Neuronal stem cell (in vitro differentiated cells): ENCODE data around the gene DHX40.

ENCODE experiments used
- DNase-seq: peaks from one replicate; pipeline ENCODE4 v3.0.0-alpha.2; 2013; ENCODE audit warnings: low spot score
- H2AFZ ChIP-seq: one replicate; pipeline ENCODE4 v1.6.1; 2013; ENCODE audit warnings: mild to moderate bottlenecking, low read length, inconsistent platforms
- H2AK5ac ChIP-seq: 2 replicates; pipeline ENCODE4 v1.6.1; 2013; ENCODE audit warnings: low read depth, mild to moderate bottlenecking, inconsistent platforms, low read length, moderate library complexity, mixed read lengths
- H2BK120ac ChIP-seq: 2 replicates; pipeline ENCODE4 v1.6.1; 2013; ENCODE audit warnings: low read depth, mild to moderate bottlenecking, inconsistent platforms, low read length, moderate library complexity, mixed read lengths
- H2BK12ac ChIP-seq: one replicate; pipeline ENCODE4 v1.6.1; 2013; ENCODE audit warnings: low read length, inconsistent platforms
- H2BK15ac ChIP-seq: 2 replicates; pipeline ENCODE4 v1.6.1; 2013; ENCODE audit warnings: mild to moderate bottlenecking, low read length, inconsistent platforms, mixed read lengths
- H2BK5ac ChIP-seq: one replicate; pipeline ENCODE4 v1.6.1; 2013; ENCODE audit warnings: inconsistent platforms, mild to moderate bottlenecking, low read length, moderate library complexity
- H3K14ac ChIP-seq: one replicate; pipeline ENCODE4 v1.6.1; 2013; ENCODE audit warnings: low read length, inconsistent platforms
- H3K18ac ChIP-seq: 2 replicates; pipeline ENCODE4 v1.6.1; 2013; ENCODE audit warnings: low read length, inconsistent platforms
- H3K23ac ChIP-seq: 2 replicates; pipeline ENCODE4 v1.6.1; 2013; ENCODE audit warnings: low read depth, mild to moderate bottlenecking, mixed read lengths, low read length, inconsistent platforms; ENCODE audit not compliant: poor library complexity
- H3K27ac ChIP-seq: replicated peaks from 3 replicates; pipeline ENCODE4 v1.5.1; 2013; ENCODE audit warnings: low read length, inconsistent platforms
- H3K27me3 ChIP-seq, 3 experiments: 2 replicates each; pipeline ENCODE4 v1.6.1; 2013; ENCODE audit warnings: low read length in 3 of 3, mild to moderate bottlenecking in 2 of 3, inconsistent platforms in 1 of 3, low read depth in 1 of 3, mixed read lengths in 1 of 3, moderate library complexity in 1 of 3; ENCODE audit not compliant: control insufficient read depth in 3 of 3, insufficient read depth in 3 of 3
- H3K36me3 ChIP-seq, 2 donors: replicated peaks in 1 of 2; 2 replicates each; pipeline ENCODE4 v1.6.1; 2013; ENCODE audit warnings: low read length in 2 of 2; ENCODE audit not compliant: control insufficient read depth in 2 of 2, insufficient read depth in 2 of 2
- H3K4ac ChIP-seq: 2 replicates; pipeline ENCODE4 v1.6.1; 2013; ENCODE audit warnings: inconsistent platforms, mild to moderate bottlenecking, low read length, moderate library complexity
- H3K4me1 ChIP-seq, 2 donors: 1 replicate in 1 of 2; 2 replicates in 1 of 2; pipeline ENCODE4 v1.6.1; 2013; ENCODE audit warnings: low read length in 2 of 2, low read depth in 1 of 2; ENCODE audit not compliant: control insufficient read depth in 2 of 2, insufficient read depth in 1 of 2
- H3K4me2 ChIP-seq: one replicate; pipeline ENCODE4 v1.6.1; 2013; ENCODE audit warnings: mild to moderate bottlenecking, low read length, inconsistent platforms; ENCODE audit not compliant: insufficient read depth, poor library complexity, severe bottlenecking
- H3K4me3 ChIP-seq, 2 donors: 2 replicates each; pipeline ENCODE4 v1.5.1; 2013; ENCODE audit warnings: low read length in 2 of 2, mild to moderate bottlenecking in 2 of 2, inconsistent platforms in 1 of 2, moderate library complexity in 1 of 2
- H3K79me1 ChIP-seq: one replicate; pipeline ENCODE4 v1.6.1; 2013; ENCODE audit warnings: low read depth, mild to moderate bottlenecking, inconsistent platforms, low read length, moderate library complexity
- H3K9ac ChIP-seq: one replicate; pipeline ENCODE4 v1.6.1; 2013; ENCODE audit warnings: mild to moderate bottlenecking, low read depth, low read length, inconsistent platforms; ENCODE audit not compliant: poor library complexity
- H3K9me3 ChIP-seq, 2 donors: replicated peaks in 1 of 2; 2 replicates each; pipeline versions ENCODE3 to v1.6.1; 2013; ENCODE audit warnings: low read length in 2 of 2, mild to moderate bottlenecking in 2 of 2, inconsistent platforms in 1 of 2, low read depth in 1 of 2, mixed read lengths in 1 of 2, moderate library complexity in 1 of 2; ENCODE audit not compliant: control insufficient read depth in 2 of 2, insufficient read depth in 1 of 2
- H4K8ac ChIP-seq: one replicate; pipeline ENCODE4 v1.6.1; 2013; ENCODE audit warnings: low read depth, mild to moderate bottlenecking, inconsistent platforms, low read length, moderate library complexity
- H4K91ac ChIP-seq: one replicate; pipeline ENCODE4 v1.6.1; 2013; ENCODE audit warnings: low read length, low read depth, mild to moderate bottlenecking, inconsistent platforms; ENCODE audit not compliant: poor library complexity
- WGBS, 2 donors: extraction: QIAGEN DNeasy Blood & Tissue Kit; methylation state at CpG; one replicate each; pipeline ENCODE4 v1.1.7; 2013; ENCODE audit warnings: missing lambda C conversion rate in 2 of 2, mixed read lengths in 1 of 2; ENCODE audit not compliant: insufficient read length in 2 of 2, insufficient replicate concordance in 1 of 2; ENCODE audit errors: extremely low coverage in 2 of 2; 5-methylcytosine and 5-hydroxymethylcytosine counted together

Gene DHX40

GRCh38 chr17:59637611-59638310, 72.4 kb downstream of the DHX40 start:
- DNase-seq = no peak
- Histone ChIP-seq H2BK15ac (no peak overlapping the region), H2AFZ (no peak overlapping the region), H4K91ac (no peak overlapping the region), H2AK5ac (no peak overlapping the region), H3K4ac (no peak overlapping the region), H3K23ac (no peak overlapping the region), H3K9ac (no peak overlapping the region), H3K4me2 (no peak overlapping the region), H2BK5ac (no peak overlapping the region), H2BK120ac (no peak overlapping the region), H3K79me1 (peaks cover 6% of the 10 kb centered on the region), H3K27me3 (no peaks in the 10 kb centered on the region), H3K18ac (no peak overlapping the region), H3K4me3 (no peak overlapping the region), H3K4me1 (peaks cover 0 to 13% of the 10 kb centered on the region in 2 donors), H3K27ac (no peak overlapping the region), H4K8ac (no peak overlapping the region), H3K14ac (no peak overlapping the region), H3K36me3 (peaks cover 0 to 30% of the 10 kb centered on the region in 2 donors), H2BK12ac (no peak overlapping the region), H3K9me3 (no peaks in the 10 kb centered on the region)
- no CpG with 5 or more reads among the region's 1 CpG for WGBS, 2 donors

- Histone ChIP-seq H3K79me1 (peaks cover 6% of the 10 kb centered on the region), H2BK12ac (no peak overlapping the region), H3K27ac (no peak overlapping the region), H3K14ac (no peak overlapping the region), H3K4me3 (no peak overlapping the region), H2AK5ac (no peak overlapping the region), H3K18ac (no peak overlapping the region), H3K36me3 (peaks cover 0 to 35% of the 10 kb centered on the region in 2 donors), H4K91ac (no peak overlapping the region), H3K23ac (no peak overlapping the region), H4K8ac (no peak overlapping the region), H2BK120ac (no peak overlapping the region), H3K9me3 (no peaks in the 10 kb centered on the region), H3K9ac (no peak overlapping the region), H3K4me1 (peaks cover 0 to 13% of the 10 kb centered on the region in 2 donors), H2AFZ (no peak overlapping the region), H3K4me2 (no peak overlapping the region), H2BK15ac (no peak overlapping the region), H3K27me3 (no peaks in the 10 kb centered on the region), H2BK5ac (no peak overlapping the region), H3K4ac (no peak overlapping the region)
- no CpG with 5 or more reads among the region's 10 CpGs for WGBS, 2 donors
- no peak for DNase-seq
These were observed 73.1 kb downstream of the DHX40 start for GRCh38 chr17:59638553-59638952.

- no peak overlapping the region for H3K27ac ChIP-seq
These were observed 76.5 kb downstream of the DHX40 start for GRCh38 chr17:59641799-59642484.

GRCh38 chr17:59642565-59642964, 77.2 kb downstream of the DHX40 start:
- no CpG with 5 or more reads among the region's 1 CpG for WGBS, 2 donors
- peaks cover 2% of the 10 kb centered on the region for H3K79me1 ChIP-seq
- H2BK15ac ChIP-seq = no peak overlapping the region
- H3K18ac ChIP-seq = no peak overlapping the region
- no peaks in the 10 kb centered on the region for H3K27me3 ChIP-seq
- H2AFZ ChIP-seq = no peak overlapping the region
- H2BK5ac ChIP-seq = no peak overlapping the region
- no peak overlapping the region for H3K9ac ChIP-seq
- H3K36me3 ChIP-seq = peaks cover 4 to 51% of the 10 kb centered on the region in 2 donors
- H3K27ac ChIP-seq = no peak overlapping the region
- H2BK12ac ChIP-seq = no peak overlapping the region
- H3K4me3 ChIP-seq = no peak overlapping the region
- no peaks in the 10 kb centered on the region for H3K4me1 ChIP-seq
- no peak overlapping the region for H4K8ac ChIP-seq
- no peak for DNase-seq
- H4K91ac ChIP-seq = no peak overlapping the region
- no peak overlapping the region for H3K23ac ChIP-seq
- no peak overlapping the region for H2BK120ac ChIP-seq
- no peak overlapping the region for H3K4ac ChIP-seq
- no peak overlapping the region for H2AK5ac ChIP-seq
- no peak overlapping the region for H3K4me2 ChIP-seq
- no peak overlapping the region for H3K14ac ChIP-seq
- no peaks in the 10 kb centered on the region for H3K9me3 ChIP-seq

More at GRCh38 chr17:59641799-59642484, 76.5 kb downstream of the DHX40 start:
- no peaks in the 10 kb centered on the region for H3K9me3 ChIP-seq
- peaks cover 2% of the 10 kb centered on the region for H3K79me1 ChIP-seq
- no peak overlapping the region for H3K9ac ChIP-seq
- H2AFZ ChIP-seq = no peak overlapping the region
- no peak overlapping the region for H3K4me2 ChIP-seq
- no peak overlapping the region for H3K14ac ChIP-seq
- no peak overlapping the region for H2BK120ac ChIP-seq
- no peak overlapping the region for H2BK15ac ChIP-seq
- H3K23ac ChIP-seq = no peak overlapping the region
- no peak overlapping the region for H2AK5ac ChIP-seq
- H2BK12ac ChIP-seq = no peak overlapping the region
- peaks cover 4 to 44% of the 10 kb centered on the region in 2 donors for H3K36me3 ChIP-seq
- H4K91ac ChIP-seq = no peak overlapping the region
- no peak overlapping the region for H3K4me3 ChIP-seq
- no peaks in the 10 kb centered on the region for H3K4me1 ChIP-seq
- H3K4ac ChIP-seq = no peak overlapping the region
- H3K27me3 ChIP-seq = no peaks in the 10 kb centered on the region
- no CpG with 5 or more reads among the region's 2 CpGs for WGBS, 2 donors
- no peak for DNase-seq
- no peak overlapping the region for H2BK5ac ChIP-seq
- no peak overlapping the region for H4K8ac ChIP-seq
- no peak overlapping the region for H3K18ac ChIP-seq
